Karpas-422 (cell line): Measurements from ENCODE around the gene ODAD2. TPM values are rescaled to one million over a fixed set of nuclear protein-coding genes. Genes with fewer than 3 reads are reported as not detected.

Experiments used
- DNase-seq: peaks from one replicate; pipeline ENCODE4 v3.0.0-alpha.2; 2015
- H2AFZ ChIP-seq: fragments of 200-600 bp; sonication (generic); 2 replicates; pipeline ENCODE4 v1.6.1; 2014; ENCODE audit warnings: antibody characterized with exemption, low read length, mixed read lengths
- H3K27ac ChIP-seq: fragments of 200-600 bp; sonication (generic); 2 replicates; pipeline ENCODE4 v1.5.1; 2014; ENCODE audit warnings: mild to moderate bottlenecking, low read length, moderate library complexity
- H3K27me3 ChIP-seq: fragments of 200-600 bp; sonication (generic); 2 replicates; pipeline ENCODE4 v1.6.1; 2014; ENCODE audit warnings: low read length, mixed read lengths
- H3K36me3 ChIP-seq: fragments of 200-600 bp; sonication (generic); 2 replicates; pipeline ENCODE4 v1.6.1; 2014; ENCODE audit warnings: low read length, mixed read lengths; ENCODE audit not compliant: insufficient read depth
- H3K4me1 ChIP-seq: fragments of 200-600 bp; sonication (generic); 2 replicates; pipeline ENCODE4 v1.6.1; 2014; ENCODE audit warnings: mild to moderate bottlenecking, low read length, mixed read lengths
- H3K4me2 ChIP-seq: fragments of 200-600 bp; sonication (generic); 2 replicates; pipeline ENCODE4 v1.6.1; 2014; ENCODE audit warnings: low read length, low read depth, mild to moderate bottlenecking; ENCODE audit not compliant: poor library complexity, severe bottlenecking
- H3K4me3 ChIP-seq: fragments of 200-600 bp; sonication (generic); 2 replicates; pipeline ENCODE4 v1.5.1; 2014; ENCODE audit warnings: mild to moderate bottlenecking, antibody characterized with exemption, low read length, mixed read lengths
- H3K79me2 ChIP-seq: fragments of 200-600 bp; sonication (generic); 2 replicates; pipeline ENCODE4 v1.6.1; 2014; ENCODE audit warnings: mild to moderate bottlenecking, low read length, mixed read lengths
- H3K9ac ChIP-seq: fragments of 200-600 bp; sonication (generic); 2 replicates; pipeline ENCODE4 v1.6.0; 2014; ENCODE audit warnings: low read length
- H3K9me2 ChIP-seq: fragments of 200-600 bp; sonication (generic), shearing (Covaris generic); replicated peaks from 2 replicates; pipeline ENCODE4 v1.6.0; 2014; ENCODE audit warnings: mild to moderate bottlenecking, low read length, moderate library complexity; ENCODE audit not compliant: insufficient read depth
- H3K9me3 ChIP-seq: fragments of 300-700, 200-600 bp; sonication (generic); 2 replicates; pipeline ENCODE4 v1.6.1; 2014; ENCODE audit warnings: low read length, mixed read lengths
- H4K20me1 ChIP-seq: fragments of 200-600 bp; sonication (generic); 2 replicates; pipeline ENCODE4 v1.6.1; 2014; ENCODE audit warnings: mild to moderate bottlenecking, antibody characterized with exemption, low read length, low read depth; ENCODE audit not compliant: insufficient read depth
- small RNA-seq: library from RNA; depleted of rRNA; stranded (forward); fragments of <200 nt; gene quantifications from one replicate; pipeline ENCODE3, GENCODE V24; 2014
- total RNA-seq: library from RNA; depleted of rRNA; stranded (reverse); fragments of >200 nt; shearing (Covaris generic); gene quantifications from 2 replicates; pipeline ENCODE4 v1.2.3, GENCODE V29; 2014; ENCODE audit warnings: low replicate concordance

Gene ODAD2
- total RNA-seq, 1 experiment from 2014 or later = not detected

DNA sequence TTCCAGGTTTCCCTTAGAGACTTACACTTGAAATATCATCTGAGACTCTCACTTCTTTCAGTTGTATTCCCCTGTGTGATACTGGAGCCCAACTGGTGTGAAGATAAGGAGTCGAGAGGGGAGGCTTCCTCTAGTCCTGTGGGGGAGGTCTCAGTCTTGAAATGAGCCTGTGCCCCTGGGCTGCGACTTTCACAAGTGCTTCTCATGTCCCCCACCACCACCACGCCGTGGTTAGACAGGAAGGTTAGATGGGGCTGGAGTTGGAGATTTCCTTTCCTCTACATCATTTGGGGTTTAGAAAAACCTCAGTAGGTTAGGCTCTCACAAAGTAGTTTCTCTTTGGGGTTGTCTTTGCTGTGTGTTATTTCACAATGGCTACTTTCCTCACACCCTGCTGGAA lies 227.6 kb downstream of the ODAD2 start:
- Histone ChIP-seq H3K27ac (no peak overlapping the region), H3K79me2 (no peaks in the 10 kb centered on the region), H3K36me3 (no peaks in the 10 kb centered on the region), H3K4me2 (no peak overlapping the region), H4K20me1 (no peaks in the 10 kb centered on the region), H3K9me3 (no peaks in the 10 kb centered on the region), H3K27me3 (no peaks in the 10 kb centered on the region), H3K9me2 (no peaks in the 10 kb centered on the region), H2AFZ (no peak overlapping the region), H3K4me3 (no peak overlapping the region), H3K9ac (no peak overlapping the region), H3K4me1 (no peaks in the 10 kb centered on the region)
- DNase-seq = no peak

DNA sequence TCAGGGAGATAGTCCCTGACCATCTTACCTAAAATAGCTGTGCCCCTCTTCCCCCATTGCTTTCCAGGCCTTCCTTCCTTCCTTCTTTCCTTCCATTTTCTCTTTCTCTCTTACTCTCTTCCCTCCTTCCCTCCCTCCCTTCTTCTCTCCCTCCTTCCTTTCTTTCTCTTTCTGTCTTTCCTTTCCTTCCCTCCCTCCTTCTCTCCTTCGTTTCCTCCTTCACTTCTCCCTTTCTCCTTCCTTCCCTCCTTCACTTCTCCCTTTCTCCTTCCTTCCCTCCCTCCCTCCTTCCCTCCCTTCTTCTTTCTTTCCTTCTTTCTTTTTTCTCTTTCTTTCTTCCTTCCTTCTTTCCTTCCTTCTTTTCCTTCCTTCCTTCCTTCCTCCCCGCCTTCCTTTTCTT lies 228.7 kb downstream of the ODAD2 start:
- H3K9me3 ChIP-seq = no peaks in the 10 kb centered on the region
- H3K9ac ChIP-seq = no peak overlapping the region
- H3K9me2 ChIP-seq = no peaks in the 10 kb centered on the region
- DNase-seq = no peak
- H2AFZ ChIP-seq = no peak overlapping the region
- H3K4me1 ChIP-seq = no peaks in the 10 kb centered on the region
- no peaks in the 10 kb centered on the region for H3K27me3 ChIP-seq
- H3K79me2 ChIP-seq = no peaks in the 10 kb centered on the region
- H4K20me1 ChIP-seq = no peaks in the 10 kb centered on the region
- no peak overlapping the region for H3K4me3 ChIP-seq
- H3K4me2 ChIP-seq = no peak overlapping the region
- no peaks in the 10 kb centered on the region for H3K36me3 ChIP-seq
- no peak overlapping the region for H3K27ac ChIP-seq

Small RNAs within 50 kb of the gene (small RNA-seq; reads per million reads assigned to genes)
- gene MRPS21P5 (not detected), gene RN7SKP132 (not detected)
